DND-41 (cell line): ENCODE data around the gene FSTL1.

Experiments used
- EZH2 ChIP-seq: IDR thresholded peaks from 3 replicates; pipeline ENCODE4 v1.6.1; 2012; ENCODE audit warnings: borderline replicate concordance, low read depth, mild to moderate bottlenecking, moderate library complexity, low read length, inconsistent platforms; ENCODE audit not compliant: severe bottlenecking
- TF ChIP-seq, protein P1 (sequence below): IDR thresholded peaks from 2 replicates; pipeline ENCODE4 v1.5.1; 2012; ENCODE audit warnings: borderline replicate concordance, low read length, moderate library complexity, mild to moderate bottlenecking; ENCODE audit not compliant: poor library complexity, severe bottlenecking; ENCODE audit errors: extremely low read depth

GRCh38 chr3:120477781-120478180 lies 27.0 kb upstream of the FSTL1 start:
- TF ChIP-seq, protein P1, sequence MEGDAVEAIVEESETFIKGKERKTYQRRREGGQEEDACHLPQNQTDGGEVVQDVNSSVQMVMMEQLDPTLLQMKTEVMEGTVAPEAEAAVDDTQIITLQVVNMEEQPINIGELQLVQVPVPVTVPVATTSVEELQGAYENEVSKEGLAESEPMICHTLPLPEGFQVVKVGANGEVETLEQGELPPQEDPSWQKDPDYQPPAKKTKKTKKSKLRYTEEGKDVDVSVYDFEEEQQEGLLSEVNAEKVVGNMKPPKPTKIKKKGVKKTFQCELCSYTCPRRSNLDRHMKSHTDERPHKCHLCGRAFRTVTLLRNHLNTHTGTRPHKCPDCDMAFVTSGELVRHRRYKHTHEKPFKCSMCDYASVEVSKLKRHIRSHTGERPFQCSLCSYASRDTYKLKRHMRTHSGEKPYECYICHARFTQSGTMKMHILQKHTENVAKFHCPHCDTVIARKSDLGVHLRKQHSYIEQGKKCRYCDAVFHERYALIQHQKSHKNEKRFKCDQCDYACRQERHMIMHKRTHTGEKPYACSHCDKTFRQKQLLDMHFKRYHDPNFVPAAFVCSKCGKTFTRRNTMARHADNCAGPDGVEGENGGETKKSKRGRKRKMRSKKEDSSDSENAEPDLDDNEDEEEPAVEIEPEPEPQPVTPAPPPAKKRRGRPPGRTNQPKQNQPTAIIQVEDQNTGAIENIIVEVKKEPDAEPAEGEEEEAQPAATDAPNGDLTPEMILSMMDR = no peak
- TF ChIP-seq EZH2 = no peak
